PFSK-1 (cell line): ENCODE data around the gene PBX3.

Source experiments
- POLR2AphosphoS5 ChIP-seq: IDR thresholded peaks from 2 replicates; pipeline ENCODE4 v1.6.1; 2012; ENCODE audit warnings: low read depth, mild to moderate bottlenecking, control low read depth, low read length, moderate library complexity
- REST ChIP-seq, 2 experiments: IDR thresholded peaks; 2 replicates each; pipeline versions ENCODE4 v1.6.1 to v1.8.0; 2011 to 2012; ENCODE audit warnings: low read depth in 2 of 2, low read length in 2 of 2, control low read depth in 1 of 2, inconsistent platforms in 1 of 2, mild to moderate bottlenecking in 1 of 2, moderate library complexity in 1 of 2; ENCODE audit not compliant: insufficient read depth in 1 of 2
- SIN3A ChIP-seq: IDR thresholded peaks from 2 replicates; pipeline ENCODE4 v1.6.1; 2012; ENCODE audit warnings: mild to moderate bottlenecking, low read length, moderate library complexity, borderline replicate concordance; ENCODE audit not compliant: insufficient read depth
- TAF1 ChIP-seq: IDR thresholded peaks from 2 replicates; pipeline ENCODE4 v1.6.1; 2012; ENCODE audit warnings: low read length, control low read depth, borderline replicate concordance; ENCODE audit not compliant: insufficient read depth

GRCh38 chr9:125986966-125987365 is 239.8 kb downstream of the PBX3 start:
- no peak for TF ChIP-seq REST (IDR thresholded peaks at IDR 0.05; ENCODE audit: insufficient read depth in 1 of 2, low read depth in 2 of 2, low read length in 2 of 2)
- TF ChIP-seq TAF1: no peak
- TF ChIP-seq POLR2AphosphoS5: no peak
- TF ChIP-seq SIN3A: no peak
